Mesothelial cell of epicardium (in vitro differentiated cells): ENCODE results near the gene CADPS2. TPM values are rescaled to one million over a fixed set of nuclear protein-coding genes. Genes with fewer than 3 reads are reported as not detected.

Experiments
- DNase-seq, 2 experiments: peaks; one replicate each; pipeline ENCODE4 v3.0.0; 2021; ENCODE audit warnings: low spot score in 2 of 2; ENCODE audit not compliant: unreplicated experiment in 2 of 2
- H3K27ac Mint-ChIP-seq: 2 replicates; pipeline ENCODE4 v1.8.0; 2021; ENCODE audit warnings: mixed read lengths
- H3K27me3 Mint-ChIP-seq: 2 replicates; pipeline ENCODE4 v1.8.0; 2021; ENCODE audit warnings: low read depth, mixed read lengths
- H3K36me3 Mint-ChIP-seq: 2 replicates; pipeline ENCODE4 v1.8.0; 2021; ENCODE audit warnings: mixed read lengths
- H3K4me1 Mint-ChIP-seq: 2 replicates; pipeline ENCODE4 v1.8.0; 2021; ENCODE audit warnings: mixed read lengths
- H3K4me3 Mint-ChIP-seq: 2 replicates; pipeline ENCODE4 v1.8.0; 2021; ENCODE audit warnings: mild to moderate bottlenecking, moderate library complexity, mixed read lengths
- H3K9me3 Mint-ChIP-seq: 2 replicates; pipeline ENCODE4 v1.8.0; 2021; ENCODE audit warnings: mixed read lengths
- CTCF ChIP-seq: fragments of 200-600 bp; sonication (generic); IDR thresholded peaks from one replicate; pipeline ENCODE4 v1.5.0; 2021; ENCODE audit warnings: antibody characterized with exemption; ENCODE audit not compliant: unreplicated experiment
- total RNA-seq: library from RNA; stranded (reverse); gene quantifications from 3 replicates; pipeline ENCODE4 v1.2.1, GENCODE V29; 2021

Gene CADPS2
- total RNA-seq, 1 donor from 2014 or later = 2.7 TPM

DNA sequence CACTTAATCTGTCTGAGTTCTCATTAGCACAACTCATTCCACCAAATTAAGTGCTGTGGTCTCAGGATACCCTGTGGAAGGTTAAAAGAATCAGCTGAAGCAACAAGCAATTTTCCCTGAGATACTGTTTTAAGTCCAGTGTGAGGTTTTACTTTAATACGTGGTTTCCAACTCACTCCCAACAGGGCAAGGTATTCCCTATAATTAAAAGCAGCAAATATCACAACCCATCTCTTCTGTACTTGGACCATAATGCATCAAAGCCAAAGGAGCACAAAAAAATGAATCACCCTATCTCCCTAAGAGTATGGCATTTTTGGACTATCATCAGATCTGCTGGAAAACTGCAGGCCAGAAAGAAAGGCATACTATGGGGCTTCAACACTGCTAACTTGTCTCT lies 4.9 kb downstream of the CADPS2 start:
- peaks cover 20% of the 10 kb centered on the region for H3K27me3 Mint-ChIP-seq
- H3K4me1 Mint-ChIP-seq = peaks cover 17% of the 10 kb centered on the region
- no peaks in the 10 kb centered on the region for H3K36me3 Mint-ChIP-seq
- H3K9me3 Mint-ChIP-seq = no peaks in the 10 kb centered on the region
- no peak for DNase-seq
- TF ChIP-seq CTCF = no peak
- no peak overlapping the region for H3K4me3 Mint-ChIP-seq
- H3K27ac Mint-ChIP-seq = no peak overlapping the region

DNA sequence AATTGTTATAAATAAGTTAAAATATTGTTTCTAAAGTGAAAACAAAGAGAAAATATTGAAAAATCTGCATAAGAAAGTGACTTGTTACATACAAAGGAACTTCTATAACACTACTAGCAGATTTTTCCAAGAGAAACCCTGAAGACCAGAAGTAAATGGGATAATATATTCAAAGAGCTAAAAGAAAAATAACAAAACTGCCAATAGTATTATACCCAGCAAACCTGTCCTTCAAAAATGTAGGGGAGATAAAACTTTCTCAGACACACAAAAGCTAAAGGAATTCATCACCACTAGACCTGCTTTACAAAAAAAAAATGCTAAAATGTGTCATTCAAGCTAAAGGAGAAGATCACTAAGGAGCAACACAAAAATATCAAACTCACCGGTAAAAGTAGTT lies 17.0 kb downstream of the CADPS2 start:
- Mint-ChIP-seq H3K27me3 (no peaks in the 10 kb centered on the region), H3K36me3 (peaks cover 7% of the 10 kb centered on the region), H3K4me3 (no peak overlapping the region), H3K27ac (no peak overlapping the region), H3K9me3 (peaks cover 47% of the 10 kb centered on the region), H3K4me1 (no peaks in the 10 kb centered on the region)
- DNase-seq = no peak
- no peak for TF ChIP-seq CTCF

DNA sequence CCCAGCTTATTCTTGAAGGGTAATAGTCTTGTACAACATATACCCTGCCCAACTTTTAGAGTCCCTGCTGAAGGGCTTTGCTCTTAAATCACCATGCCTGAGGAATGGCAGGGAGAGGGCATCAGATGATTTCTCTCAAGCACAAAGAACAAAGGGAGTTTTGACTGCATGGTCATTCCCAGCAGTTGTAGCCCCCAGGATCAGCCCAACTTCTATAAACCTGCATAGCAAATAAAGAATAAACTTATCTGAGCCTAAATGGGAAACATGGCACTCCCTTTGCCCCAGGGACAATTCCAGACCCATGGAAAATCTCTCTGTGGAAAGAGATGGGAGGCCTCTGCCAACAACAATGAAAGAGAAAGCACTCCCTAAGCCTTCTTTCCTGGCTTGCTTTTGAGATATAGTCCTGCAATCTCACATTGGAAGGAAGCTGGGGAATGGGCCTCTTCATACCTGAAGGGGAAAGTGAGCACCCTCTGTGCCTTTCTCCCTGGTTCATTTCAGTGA lies 18.7 kb downstream of the CADPS2 start:
- Mint-ChIP-seq H3K9me3 (peaks cover 37% of the 10 kb centered on the region), H3K4me3 (no peak overlapping the region), H3K36me3 (peaks cover 7% of the 10 kb centered on the region), H3K4me1 (no peaks in the 10 kb centered on the region), H3K27ac (no peak overlapping the region), H3K27me3 (no peaks in the 10 kb centered on the region)
- TF ChIP-seq CTCF = no peak
- DNase-seq = no peak

DNA sequence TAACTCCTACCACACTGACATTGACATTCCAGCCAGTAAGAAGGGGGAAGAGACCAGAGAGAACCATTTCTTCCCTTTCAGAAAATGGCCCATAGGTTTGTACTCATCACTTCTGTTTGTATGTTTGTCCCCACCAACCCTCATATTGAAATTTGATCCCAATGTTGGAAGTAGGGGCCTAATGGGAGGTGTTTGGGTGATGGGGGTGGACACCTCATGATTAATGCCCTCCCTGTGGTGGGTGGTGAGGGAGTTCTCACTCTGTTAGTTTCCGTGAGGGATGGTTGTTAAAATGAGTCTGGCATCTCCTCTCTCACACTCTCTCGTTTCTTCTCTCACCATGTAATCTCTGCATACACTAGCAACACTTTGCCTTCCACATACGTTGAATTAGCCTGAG lies 21.4 kb downstream of the CADPS2 start:
- H3K4me3 Mint-ChIP-seq = no peak overlapping the region

DNA sequence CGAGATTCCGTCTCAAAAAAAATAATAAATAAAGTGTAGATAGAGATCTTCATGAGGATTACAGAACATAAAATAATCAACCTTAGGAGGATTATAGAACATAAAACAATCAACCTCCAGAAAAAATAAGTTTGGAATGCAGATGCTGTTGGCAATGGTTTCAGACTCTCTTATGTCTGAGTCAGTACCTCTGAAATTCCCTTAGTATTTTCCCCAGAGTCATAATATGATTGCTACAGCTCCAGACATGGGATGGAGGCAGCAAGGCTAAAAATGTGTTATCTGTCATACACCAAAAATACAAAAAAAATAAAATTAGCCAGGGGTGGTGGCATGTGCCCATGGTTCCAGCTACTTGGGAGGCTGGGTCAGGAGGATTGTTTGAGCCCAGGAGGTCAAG lies 22.2 kb downstream of the CADPS2 start:
- no peaks in the 10 kb centered on the region for H3K27me3 Mint-ChIP-seq
- H3K4me3 Mint-ChIP-seq = no peak overlapping the region
- H3K27ac Mint-ChIP-seq = no peak overlapping the region
- H3K9me3 Mint-ChIP-seq = peaks cover 11% of the 10 kb centered on the region
- no peaks in the 10 kb centered on the region for H3K4me1 Mint-ChIP-seq
- H3K36me3 Mint-ChIP-seq = peaks cover 4% of the 10 kb centered on the region
- no peak for DNase-seq
- TF ChIP-seq CTCF = no peak

More for the DNA sequence above, 21.4 kb downstream of the CADPS2 start:
- no peak for TF ChIP-seq CTCF
- Mint-ChIP-seq H3K4me1 (no peaks in the 10 kb centered on the region), H3K36me3 (peaks cover 7% of the 10 kb centered on the region), H3K9me3 (peaks cover 19% of the 10 kb centered on the region), H3K27ac (no peak overlapping the region), H3K27me3 (no peaks in the 10 kb centered on the region)
- DNase-seq = no peak

DNA sequence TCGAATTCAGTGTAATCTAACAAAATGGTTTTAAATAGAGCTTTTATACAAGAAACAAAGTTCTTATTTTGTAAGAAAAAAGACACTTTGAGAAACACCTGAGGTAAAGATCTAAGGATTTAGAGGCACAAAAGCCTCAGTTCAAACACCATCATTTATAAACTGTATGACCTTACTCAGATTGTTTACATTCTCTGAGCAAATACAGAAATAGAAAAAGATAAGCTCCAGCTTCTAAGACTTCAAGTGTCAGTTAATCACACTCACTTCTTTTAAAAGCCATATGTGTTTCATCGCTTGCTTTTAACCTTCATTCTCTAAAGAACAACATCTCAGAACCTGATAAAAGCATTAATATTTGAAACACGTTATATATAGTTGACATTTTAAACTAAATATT lies 27.9 kb downstream of the CADPS2 start:
- H3K4me1 Mint-ChIP-seq = peaks cover 4% of the 10 kb centered on the region
- no peak for DNase-seq
- peaks cover 3% of the 10 kb centered on the region for H3K9me3 Mint-ChIP-seq
- no peak overlapping the region for H3K4me3 Mint-ChIP-seq
- no peak overlapping the region for H3K27ac Mint-ChIP-seq
- H3K27me3 Mint-ChIP-seq = no peaks in the 10 kb centered on the region
- no peaks in the 10 kb centered on the region for H3K36me3 Mint-ChIP-seq
- TF ChIP-seq CTCF = no peak
